HepG2 (cell line): ENCODE results near the gene VPS13D. TPM values are rescaled to one million over a fixed set of nuclear protein-coding genes. Genes with fewer than 3 reads are reported as not detected.

ENCODE experiments used
- ATAC-seq: fragments of 200-7000 bp; cut with Tn5 transposase; 3 replicates; pipeline ENCODE4 v1.9.1; 2020; ENCODE audit warnings: mild to moderate bottlenecking, moderate library complexity
- BruUV-seq: library from RNA; stranded (reverse); fragments of 400-500 nt; replicated peaks from 2 replicates; lab custom pipeline; 2021; lab: Mats Ljungman, UMichigan
- CTCF ChIA-PET: fragments of 300-600 bp; formaldehyde crosslinking; extraction: SDS; loops from one replicate; lab custom pipeline; 2021; ENCODE audit warnings: low total read pairs, inconsistent platforms, low intra/inter-chr PET ratio; lab: Yijun Ruan, JAX
- POLR2A ChIA-PET: fragments of 350-600 bp; sonication (Branson Sonifier 250); formaldehyde crosslinking; loops from one replicate; lab custom pipeline; 2020; ENCODE audit warnings: antibody characterized with exemption, inconsistent platforms; lab: Yijun Ruan, JAX
- DNase-seq: peaks from one replicate; pipeline ENCODE4 v3.0.0-alpha.2; 2015; ENCODE audit warnings: low spot score
- FAIRE-seq: peaks from 3 replicates; lab custom pipeline; 2011; peaks lifted over from hg19 to GRCh38; lab: Jason Lieb, UNC
- H2AFZ ChIP-seq: one replicate; pipeline ENCODE4 v1.6.1; 2011; ENCODE audit warnings: low read length, inconsistent platforms
- H3K27ac ChIP-seq: fragments of 300-600 bp; 3 replicates; pipeline ENCODE4 v1.8.0; 2011; ENCODE audit warnings: mixed run types, mild to moderate bottlenecking, mixed read lengths, low read length, inconsistent platforms; ENCODE audit not compliant: insufficient read depth; ENCODE audit errors: extremely low read length
- H3K27me3 ChIP-seq, 2 experiments: fragments of 200-600 bp in 1 of 2; 2 replicates in 1 of 2; 3 replicates in 1 of 2; pipeline versions ENCODE4 v1.6.0 to v1.8.0; 2011; ENCODE audit warnings: low read length in 2 of 2, mild to moderate bottlenecking in 2 of 2, moderate library complexity in 2 of 2, inconsistent platforms in 1 of 2; ENCODE audit not compliant: insufficient read depth in 2 of 2, control insufficient read depth in 1 of 2
- H3K36me3 ChIP-seq, 2 experiments: fragments of 200-600 bp in 1 of 2; replicated peaks in 1 of 2; 2 replicates in 1 of 2; 3 replicates in 1 of 2; pipeline versions ENCODE4 v1.5.1 to v1.8.0; 2011; ENCODE audit warnings: low read length in 2 of 2, inconsistent platforms in 1 of 2; ENCODE audit not compliant: insufficient read depth in 2 of 2, control insufficient read depth in 1 of 2
- H3K4me1 ChIP-seq: 2 replicates; pipeline ENCODE4 v1.5.1; 2012; ENCODE audit warnings: low read length, inconsistent platforms; ENCODE audit not compliant: insufficient read depth
- H3K4me2 ChIP-seq: 2 replicates; pipeline ENCODE4 v1.6.0; 2011; ENCODE audit warnings: low read depth, low read length, inconsistent platforms
- H3K4me3 ChIP-seq, 3 experiments: fragments of 200-600 bp in 1 of 3; sonication (generic), shearing (Covaris generic) in 1 of 3; replicated peaks in 1 of 3; 2 replicates each; pipeline ENCODE4 v1.5.1; 2011 to 2016; ENCODE audit warnings: low read length in 3 of 3, inconsistent platforms in 2 of 3, low read depth in 2 of 3, mild to moderate bottlenecking in 2 of 3, control low read depth in 1 of 3, mixed read lengths in 1 of 3; ENCODE audit not compliant: insufficient read depth in 1 of 3
- H3K79me2 ChIP-seq: one replicate; pipeline ENCODE4 v1.6.1; 2011; ENCODE audit warnings: low read length, inconsistent platforms; ENCODE audit not compliant: insufficient read depth
- H3K9ac ChIP-seq: 2 replicates; pipeline ENCODE4 v1.6.0; 2011; ENCODE audit warnings: mild to moderate bottlenecking, low read depth, low read length, inconsistent platforms; ENCODE audit not compliant: insufficient read depth
- H3K9me3 ChIP-seq: 2 replicates; pipeline ENCODE4 v1.5.1; 2012; ENCODE audit warnings: mild to moderate bottlenecking, low read length
- H4K20me1 ChIP-seq: 2 replicates; pipeline ENCODE4 v1.6.0; 2011; ENCODE audit warnings: inconsistent platforms, mild to moderate bottlenecking, low read length, moderate library complexity; ENCODE audit not compliant: insufficient read depth
- ATM ChIP-seq: fragments of 450-650 bp; IDR thresholded peaks from 2 replicates; pipeline ENCODE4 v1.7.1; 2017; ENCODE audit warnings: mild to moderate bottlenecking, borderline replicate concordance
- CREM ChIP-seq, 2 experiments: sonication (generic) in 1 of 2; formaldehyde crosslinking in 1 of 2; IDR thresholded peaks; 2 replicates each; pipeline versions ENCODE4 v1.4.0 to v1.6.1; 2016 to 2020; ENCODE audit warnings: antibody characterized with exemption in 1 of 2, mild to moderate bottlenecking in 1 of 2, missing genetic modification reagents in 1 of 2
- FOXA3 ChIP-seq: IDR thresholded peaks from 2 replicates; pipeline ENCODE4 v1.6.1; 2016; ENCODE audit warnings: missing genetic modification reagents, missing compliant biosample characterization
- GLI4 ChIP-seq: sonication (generic); formaldehyde crosslinking; IDR thresholded peaks from 2 replicates; pipeline ENCODE4 v1.5.1; 2020; ENCODE audit warnings: missing genetic modification reagents, mild to moderate bottlenecking, moderate library complexity, borderline replicate concordance
- HOXA3 ChIP-seq: sonication (generic); formaldehyde crosslinking; IDR thresholded peaks from 2 replicates; pipeline ENCODE4 v1.5.0; 2020; ENCODE audit warnings: missing genetic modification reagents
- NFE2 ChIP-seq: sonication (generic); formaldehyde crosslinking; IDR thresholded peaks from 2 replicates; pipeline ENCODE4 v1.4.0; 2020; ENCODE audit warnings: missing genetic modification reagents
- PHF21A ChIP-seq: sonication (generic); formaldehyde crosslinking; IDR thresholded peaks from 2 replicates; pipeline ENCODE4 v1.5.0; 2020; ENCODE audit warnings: mild to moderate bottlenecking, missing genetic modification reagents
- SOX13 ChIP-seq, 3 experiments: fragments of 450-650 bp in 1 of 3; sonication (generic) in 1 of 3; formaldehyde crosslinking in 1 of 3; IDR thresholded peaks in 2 of 3; conservative IDR thresholded peaks in 1 of 3; 2 replicates each; pipeline versions ENCODE4 v1.5.0 to v1.6.1; 2016 to 2020; ENCODE audit warnings: antibody characterized with exemption in 1 of 3, mild to moderate bottlenecking in 1 of 3, missing compliant biosample characterization in 1 of 3, missing genetic modification reagents in 1 of 3, moderate library complexity in 1 of 3
- SYNCRIP ChIP-seq: fragments of 200-400 bp; formaldehyde crosslinking; IDR thresholded peaks from 2 replicates; pipeline ENCODE4 v1.6.1; 2018; ENCODE audit warnings: mild to moderate bottlenecking, low read depth, low read length; ENCODE audit not compliant: insufficient read depth
- ZNF282 ChIP-seq: fragments of 450-650 bp; IDR thresholded peaks from 2 replicates; pipeline ENCODE4 v1.6.1; 2018; ENCODE audit not compliant: partially characterized antibody
- WGBS: methylation state at CpG from one replicate; pipeline ENCODE4 v1.1.6; 2017; ENCODE audit warnings: low lambda C conversion rate; 5-methylcytosine and 5-hydroxymethylcytosine counted together
- in situ Hi-C: cut with HindIII; loops from 2 replicates; pipeline ENCODE4 v1.10.0; 2017; ENCODE audit warnings: low pct_unique_long_range_greater_than_20kb; ENCODE audit not compliant: extremely low pct_ligation_motif_present
- intact Hi-C: fragments of 100-400 bp; cut with micrococcal nuclease; formaldehyde crosslinking; loops from one replicate; pipeline ENCODE4 v1.10.0; 2022; ENCODE audit not compliant: unreplicated experiment
- polyA plus RNA-seq, 8 experiments: library from polyadenylated mRNA; depleted of rRNA in 3 of 8; stranded (reverse) in 7 of 8; unstranded in 1 of 8; fragments of >200 nt; fragmentation: Illumina TruSeq in 4 of 8; extraction: Trizol in 4 of 8; gene quantifications; 2 replicates each; pipeline versions ENCODE4 v1.2.1 to v1.2.3, GENCODE V29; 2011 to 2016; ENCODE audit warnings: low read depth in 4 of 8, missing spikeins in 1 of 8, mixed read lengths in 1 of 8; ENCODE audit not compliant: insufficient read depth in 1 of 8
- total RNA-seq, 5 experiments: library from RNA; depleted of rRNA; stranded (reverse); fragments of >200 nt; fragmentation: Illumina TruSeq; extraction: Trizol; gene quantifications; 2 replicates each; pipeline ENCODE4 v1.2.3, GENCODE V29; 2016; ENCODE audit warnings: low read depth in 1 of 5
- TF ChIP-seq, protein P1 (sequence below): sonication (generic); formaldehyde crosslinking; IDR thresholded peaks from 2 replicates; pipeline ENCODE4 v1.5.0; 2020; ENCODE audit warnings: mild to moderate bottlenecking, missing genetic modification reagents
- TF ChIP-seq, protein P2 (sequence below): sonication (generic); formaldehyde crosslinking; IDR thresholded peaks from 2 replicates; pipeline ENCODE4 v1.4.0; 2020; ENCODE audit warnings: missing genetic modification reagents
- TF ChIP-seq, protein P3 (sequence below): sonication (generic); formaldehyde crosslinking; IDR thresholded peaks from 2 replicates; pipeline ENCODE4 v1.5.0; 2020; ENCODE audit warnings: missing genetic modification reagents, mild to moderate bottlenecking, borderline replicate concordance

The VPS13D gene
- total and polyA plus RNA-seq, 2 of the 13 experiments (the other 11 are each of a cell fraction or from before 2014, with no cell fraction given), result 8.6 to 13.9 TPM

DNA sequence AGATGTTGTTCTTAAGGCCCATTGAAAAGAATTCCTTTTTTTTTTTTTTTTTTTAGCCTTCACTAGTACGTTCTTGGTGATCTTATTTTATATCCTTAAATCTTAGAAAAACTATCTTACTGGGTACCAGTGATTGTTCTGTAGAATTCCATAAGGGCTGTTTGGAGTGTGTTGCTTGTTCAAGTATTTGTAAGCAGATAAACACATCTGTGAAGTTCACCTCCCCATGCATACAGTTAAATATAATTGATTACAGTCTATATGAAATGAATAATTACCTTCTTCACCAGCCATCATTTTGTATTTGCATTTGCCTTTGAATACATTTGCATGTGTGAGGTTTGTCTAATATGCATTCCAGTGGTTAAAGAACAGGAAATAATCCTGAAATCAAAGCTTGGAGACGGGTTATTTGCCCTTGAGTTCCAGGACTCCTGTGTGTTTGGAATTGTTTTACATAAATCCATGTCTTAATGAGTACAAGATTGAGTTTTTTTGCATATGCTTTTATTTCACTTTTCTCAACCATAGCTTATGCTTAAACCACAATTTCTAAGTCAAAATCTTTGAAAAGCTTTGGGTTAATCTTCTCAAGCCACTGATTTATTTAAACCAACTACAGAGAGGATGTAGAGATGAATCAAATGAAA, 73.1 kb downstream of the VPS13D start:
- H3K9me3 ChIP-seq, result no peaks in the 10 kb centered on the region
- intact Hi-C loops, result no loop called here
- no peak overlapping the region for H3K4me3 ChIP-seq
- no peak overlapping the region for H3K4me2 ChIP-seq
- 86% methylated on average over 2 of the region's 2 CpGs for WGBS
- no peak for FAIRE-seq
- no TSS peak for BruUV-seq
- no peaks in the 10 kb centered on the region for H3K79me2 ChIP-seq
- H4K20me1 ChIP-seq, result no peaks in the 10 kb centered on the region
- no peak overlapping the region for H3K9ac ChIP-seq
- H3K27me3 ChIP-seq, result no peaks in the 10 kb centered on the region
- no peak overlapping the region for H3K27ac ChIP-seq
- DNase-seq, result no peak
- in situ Hi-C loops, result no loop called here
- TF ChIP-seq SYNCRIP (no peak), CREM (IDR thresholded peaks at IDR 0.05) (no peak), CREM (CRISPR knock-in tag; IDR thresholded peaks at IDR 0.05) (no peak)
- TF ChIP-seq, protein P1, sequence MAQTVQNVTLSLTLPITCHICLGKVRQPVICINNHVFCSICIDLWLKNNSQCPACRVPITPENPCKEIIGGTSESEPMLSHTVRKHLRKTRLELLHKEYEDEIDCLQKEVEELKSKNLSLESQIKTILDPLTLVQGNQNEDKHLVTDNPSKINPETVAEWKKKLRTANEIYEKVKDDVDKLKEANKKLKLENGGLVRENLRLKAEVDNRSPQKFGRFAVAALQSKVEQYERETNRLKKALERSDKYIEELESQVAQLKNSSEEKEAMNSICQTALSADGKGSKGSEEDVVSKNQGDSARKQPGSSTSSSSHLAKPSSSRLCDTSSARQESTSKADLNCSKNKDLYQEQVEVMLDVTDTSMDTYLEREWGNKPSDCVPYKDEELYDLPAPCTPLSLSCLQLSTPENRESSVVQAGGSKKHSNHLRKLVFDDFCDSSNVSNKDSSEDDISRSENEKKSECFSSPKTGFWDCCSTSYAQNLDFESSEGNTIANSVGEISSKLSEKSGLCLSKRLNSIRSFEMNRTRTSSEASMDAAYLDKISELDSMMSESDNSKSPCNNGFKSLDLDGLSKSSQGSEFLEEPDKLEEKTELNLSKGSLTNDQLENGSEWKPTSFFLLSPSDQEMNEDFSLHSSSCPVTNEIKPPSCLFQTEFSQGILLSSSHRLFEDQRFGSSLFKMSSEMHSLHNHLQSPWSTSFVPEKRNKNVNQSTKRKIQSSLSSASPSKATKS (CRISPR knock-in tag), result no peak
- ATAC-seq, result no peak
- no peaks in the 10 kb centered on the region for H3K4me1 ChIP-seq
- H2AFZ ChIP-seq, result no peak overlapping the region
- H3K36me3 ChIP-seq, result peaks cover 9 to 31% of the 10 kb centered on the region in 2 experiments
- ChIA-PET CTCF (no interaction called here), POLR2A (no interaction called here)

DNA sequence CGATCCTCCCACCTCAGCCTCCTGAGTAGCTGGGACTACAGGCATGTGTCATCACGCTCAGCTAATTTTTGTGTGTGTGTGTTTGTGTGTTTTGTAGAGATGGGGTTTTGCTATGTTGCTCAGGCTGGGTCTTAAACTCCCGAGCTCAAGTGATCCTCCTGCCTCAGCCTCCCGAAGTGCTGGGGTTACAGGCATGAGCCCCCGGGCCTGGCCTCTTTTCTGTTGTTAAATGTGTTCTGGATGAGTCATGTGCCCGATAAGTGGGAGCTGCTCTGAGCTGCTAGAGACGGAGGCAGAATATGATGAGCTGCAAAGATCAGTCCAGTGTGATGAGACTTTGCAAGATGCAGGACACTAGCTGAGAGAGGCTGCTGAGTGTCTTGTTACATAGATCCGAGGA, 75.5 kb downstream of the VPS13D start:
- H3K9me3 ChIP-seq, result no peaks in the 10 kb centered on the region
- H2AFZ ChIP-seq, result no peak overlapping the region
- no peak overlapping the region for H3K4me2 ChIP-seq
- no peak overlapping the region for H3K27ac ChIP-seq
- no peaks in the 10 kb centered on the region for H3K4me1 ChIP-seq
- H3K36me3 ChIP-seq, result peaks cover 12 to 37% of the 10 kb centered on the region in 2 experiments
- ATAC-seq (no peak), DNase-seq (no peak), FAIRE-seq (no peak)
- H4K20me1 ChIP-seq, result no peaks in the 10 kb centered on the region
- H3K9ac ChIP-seq, result no peak overlapping the region
- intact Hi-C loops (no loop called here), in situ Hi-C loops (no loop called here)
- H3K27me3 ChIP-seq, result no peaks in the 10 kb centered on the region
- POLR2A ChIA-PET, result no interaction called here
- H3K79me2 ChIP-seq, result no peaks in the 10 kb centered on the region
- 91% methylated on average over 8 of the region's 8 CpGs for whole genome bisulfite sequencing
- H3K4me3 ChIP-seq, result no peak overlapping the region
- CTCF ChIA-PET, result no interaction called here
- BruUV-seq, result no TSS peak
- TF ChIP-seq PHF21A (CRISPR knock-in tag), result no peak
- TF ChIP-seq, protein P2, sequence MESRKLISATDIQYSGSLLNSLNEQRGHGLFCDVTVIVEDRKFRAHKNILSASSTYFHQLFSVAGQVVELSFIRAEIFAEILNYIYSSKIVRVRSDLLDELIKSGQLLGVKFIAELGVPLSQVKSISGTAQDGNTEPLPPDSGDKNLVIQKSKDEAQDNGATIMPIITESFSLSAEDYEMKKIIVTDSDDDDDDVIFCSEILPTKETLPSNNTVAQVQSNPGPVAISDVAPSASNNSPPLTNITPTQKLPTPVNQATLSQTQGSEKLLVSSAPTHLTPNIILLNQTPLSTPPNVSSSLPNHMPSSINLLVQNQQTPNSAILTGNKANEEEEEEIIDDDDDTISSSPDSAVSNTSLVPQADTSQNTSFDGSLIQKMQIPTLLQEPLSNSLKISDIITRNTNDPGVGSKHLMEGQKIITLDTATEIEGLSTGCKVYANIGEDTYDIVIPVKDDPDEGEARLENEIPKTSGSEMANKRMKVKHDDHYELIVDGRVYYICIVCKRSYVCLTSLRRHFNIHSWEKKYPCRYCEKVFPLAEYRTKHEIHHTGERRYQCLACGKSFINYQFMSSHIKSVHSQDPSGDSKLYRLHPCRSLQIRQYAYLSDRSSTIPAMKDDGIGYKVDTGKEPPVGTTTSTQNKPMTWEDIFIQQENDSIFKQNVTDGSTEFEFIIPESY (CRISPR knock-in tag), result no peak
- no peak for TF ChIP-seq NFE2 (CRISPR knock-in tag)
- no peak for TF ChIP-seq HOXA3 (CRISPR knock-in tag)
- no peak for TF ChIP-seq ZNF282
- TF ChIP-seq, protein P3, sequence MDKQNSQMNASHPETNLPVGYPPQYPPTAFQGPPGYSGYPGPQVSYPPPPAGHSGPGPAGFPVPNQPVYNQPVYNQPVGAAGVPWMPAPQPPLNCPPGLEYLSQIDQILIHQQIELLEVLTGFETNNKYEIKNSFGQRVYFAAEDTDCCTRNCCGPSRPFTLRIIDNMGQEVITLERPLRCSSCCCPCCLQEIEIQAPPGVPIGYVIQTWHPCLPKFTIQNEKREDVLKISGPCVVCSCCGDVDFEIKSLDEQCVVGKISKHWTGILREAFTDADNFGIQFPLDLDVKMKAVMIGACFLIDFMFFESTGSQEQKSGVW, result no peak
- TF ChIP-seq GLI4, result no peak
- no peak for TF ChIP-seq FOXA3 (CRISPR knock-in tag)
- no peak for TF ChIP-seq ATM
- TF ChIP-seq SOX13 (IDR thresholded peaks at IDR 0.05), result no peak
- TF ChIP-seq SOX13 (CRISPR knock-in tag; conservative IDR thresholded peaks at IDR 0.05 in 1 of 2, IDR thresholded peaks at IDR 0.05 in 1 of 2), result no peak
